AG04450 (cell line): ENCODE data around the gene GOLGA1. TPM values are rescaled to one million over a fixed set of nuclear protein-coding genes. Genes with fewer than 3 reads are reported as not detected.

Experiments used
- CTCF ChIA-PET: fragments of 300-600, 350-600 bp; formaldehyde crosslinking; extraction: SDS; loops from one replicate; lab custom pipeline; 2022; ENCODE audit warnings: antibody characterized with exemption, inconsistent platforms; lab: Charles Lee
- POLR2A ChIA-PET: fragments of 350-600 bp; formaldehyde crosslinking; extraction: SDS; loops from one replicate; lab custom pipeline; 2021; ENCODE audit warnings: antibody characterized with exemption, inconsistent platforms; lab: Yijun Ruan, JAX
- DNase-seq: peaks from one replicate; pipeline ENCODE4 v3.0.0-alpha.2; 2011; ENCODE audit warnings: low read depth, low spot score
- H3K27ac ChIP-seq: one replicate; pipeline ENCODE4 v1.5.1; 2012; ENCODE audit warnings: low read depth, low read length, control low read depth
- H3K27me3 ChIP-seq: one replicate; pipeline ENCODE4 v1.6.0; 2012; ENCODE audit warnings: low read length; ENCODE audit not compliant: control insufficient read depth, insufficient read depth
- H3K4me3 ChIP-seq: 2 replicates; pipeline ENCODE4 v1.5.1; 2011; ENCODE audit warnings: mild to moderate bottlenecking, low read depth, low read length, control low read depth
- H3K9me3 ChIP-seq: 2 replicates; pipeline ENCODE4 v1.5.1; 2012; ENCODE audit warnings: low read length; ENCODE audit not compliant: control insufficient read depth, insufficient read depth
- polyA plus RNA-seq: library from polyadenylated mRNA; depleted of rRNA; stranded (reverse); fragments of >200 nt; gene quantifications from 2 replicates; pipeline ENCODE4 v1.2.3, GENCODE V29; 2011
- TF ChIP-seq, protein P1 (sequence below): IDR thresholded peaks from 2 replicates; pipeline ENCODE4 v1.5.1; 2011; ENCODE audit warnings: low read depth, low read length, control low read depth, inconsistent platforms

GOLGA1 gene
- polyA plus RNA-seq, 1 experiment = 13.1 TPM

DNA sequence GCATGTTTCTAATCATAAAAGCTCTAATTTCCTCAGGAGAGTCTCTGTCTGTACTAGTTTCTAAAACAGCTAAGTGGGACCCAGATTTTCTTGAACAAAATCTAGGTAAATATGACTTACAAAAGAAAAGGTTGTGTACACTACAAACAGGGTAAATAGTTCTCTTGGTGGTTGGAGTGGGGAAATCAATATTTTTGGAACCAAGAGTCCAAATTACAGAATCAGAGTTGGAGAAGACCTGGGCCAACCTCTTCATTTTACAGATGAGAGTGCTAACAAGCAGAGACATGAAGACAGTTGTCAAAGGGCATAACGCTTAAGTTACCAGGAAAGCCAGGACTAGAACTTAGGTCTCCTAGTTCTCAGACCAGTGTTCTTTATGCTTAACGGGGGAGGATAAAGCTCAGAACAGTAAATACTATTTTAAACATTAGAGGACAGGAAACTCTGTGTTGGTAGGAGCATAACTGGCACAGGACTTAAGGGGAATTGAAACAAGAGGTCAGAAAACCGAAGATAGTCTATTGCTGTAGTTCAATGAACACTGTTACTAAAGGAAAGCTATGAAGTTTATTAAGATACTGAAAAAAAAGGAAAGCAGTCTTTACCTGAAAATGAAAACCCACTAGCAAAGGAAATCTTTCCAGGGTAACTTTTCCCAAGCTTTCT, 9.3 kb upstream of the GOLGA1 start:
- TF ChIP-seq, protein P1, sequence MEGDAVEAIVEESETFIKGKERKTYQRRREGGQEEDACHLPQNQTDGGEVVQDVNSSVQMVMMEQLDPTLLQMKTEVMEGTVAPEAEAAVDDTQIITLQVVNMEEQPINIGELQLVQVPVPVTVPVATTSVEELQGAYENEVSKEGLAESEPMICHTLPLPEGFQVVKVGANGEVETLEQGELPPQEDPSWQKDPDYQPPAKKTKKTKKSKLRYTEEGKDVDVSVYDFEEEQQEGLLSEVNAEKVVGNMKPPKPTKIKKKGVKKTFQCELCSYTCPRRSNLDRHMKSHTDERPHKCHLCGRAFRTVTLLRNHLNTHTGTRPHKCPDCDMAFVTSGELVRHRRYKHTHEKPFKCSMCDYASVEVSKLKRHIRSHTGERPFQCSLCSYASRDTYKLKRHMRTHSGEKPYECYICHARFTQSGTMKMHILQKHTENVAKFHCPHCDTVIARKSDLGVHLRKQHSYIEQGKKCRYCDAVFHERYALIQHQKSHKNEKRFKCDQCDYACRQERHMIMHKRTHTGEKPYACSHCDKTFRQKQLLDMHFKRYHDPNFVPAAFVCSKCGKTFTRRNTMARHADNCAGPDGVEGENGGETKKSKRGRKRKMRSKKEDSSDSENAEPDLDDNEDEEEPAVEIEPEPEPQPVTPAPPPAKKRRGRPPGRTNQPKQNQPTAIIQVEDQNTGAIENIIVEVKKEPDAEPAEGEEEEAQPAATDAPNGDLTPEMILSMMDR = no peak
- ChIA-PET POLR2A (no interaction called here), CTCF (interaction anchor here (0.5 kb wide), 1 partner anchor 367 kb away, joined by 3 read pairs; no protein-coding TSS in a partner anchor)
- Histone ChIP-seq H3K27ac (no peak overlapping the region), H3K27me3 (no peaks in the 10 kb centered on the region), H3K9me3 (no peaks in the 10 kb centered on the region), H3K4me3 (no peak overlapping the region)
- no peak for DNase-seq

DNA sequence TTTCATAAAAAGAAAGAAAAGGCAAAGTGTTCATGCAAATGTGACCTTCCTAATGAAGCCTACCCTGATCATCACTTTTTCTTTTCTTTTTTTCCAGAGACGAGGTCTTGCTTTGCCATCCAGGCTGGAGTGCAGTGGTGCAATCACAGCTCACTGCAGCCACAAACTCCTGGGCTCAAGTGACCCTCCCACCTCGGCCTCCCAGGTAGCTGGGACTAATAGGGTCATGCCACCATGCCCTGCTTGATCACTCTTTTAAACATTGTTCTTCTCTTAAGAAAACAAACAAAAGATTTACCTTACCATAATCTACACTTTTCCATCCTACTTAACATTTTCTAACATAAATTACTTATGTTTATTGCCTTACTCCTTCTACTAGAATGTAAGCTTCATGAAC, 8.5 kb upstream of the GOLGA1 start:
- TF ChIP-seq, protein P1 = no peak
- DNase-seq = no peak
- no peak overlapping the region for H3K4me3 ChIP-seq
- ChIA-PET POLR2A (no interaction called here), CTCF (no interaction called here)
- H3K27ac ChIP-seq = no peak overlapping the region
- no peaks in the 10 kb centered on the region for H3K27me3 ChIP-seq
- no peaks in the 10 kb centered on the region for H3K9me3 ChIP-seq

DNA sequence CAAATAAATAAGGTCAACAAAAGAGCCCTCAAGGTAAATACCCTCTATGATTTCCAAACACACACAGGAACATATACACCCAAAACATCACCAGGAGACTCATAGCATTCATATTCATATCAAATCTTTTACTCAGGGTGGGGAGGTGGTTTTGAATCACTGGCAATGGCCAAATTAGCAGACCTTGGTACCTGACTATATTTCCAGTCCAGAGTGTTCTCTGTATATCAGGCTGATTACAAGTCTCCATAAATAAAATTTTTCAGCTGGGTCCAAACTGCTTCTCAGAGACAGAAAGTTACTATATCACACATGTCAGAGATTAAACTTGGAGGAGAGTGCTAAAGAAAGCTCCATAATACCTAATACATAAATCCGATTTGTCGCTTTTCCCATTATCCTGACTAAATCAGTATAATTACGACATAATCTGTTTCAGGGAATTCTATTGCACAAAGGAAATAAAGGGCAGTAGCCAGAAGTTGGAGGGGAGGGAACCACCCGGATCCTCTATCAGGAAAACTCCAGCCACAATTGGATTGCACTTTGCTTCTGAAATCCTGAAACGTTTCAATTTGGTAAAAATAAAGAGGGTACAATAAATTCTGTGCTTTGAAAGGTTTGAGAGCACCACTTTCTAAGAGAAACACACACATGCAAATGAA, 7.0 kb upstream of the GOLGA1 start:
- POLR2A ChIA-PET = no interaction called here
- no peaks in the 10 kb centered on the region for H3K27me3 ChIP-seq
- TF ChIP-seq, protein P1 = no peak
- no peak overlapping the region for H3K27ac ChIP-seq
- CTCF ChIA-PET = no interaction called here
- DNase-seq = no peak
- no peaks in the 10 kb centered on the region for H3K9me3 ChIP-seq
- no peak overlapping the region for H3K4me3 ChIP-seq

DNA sequence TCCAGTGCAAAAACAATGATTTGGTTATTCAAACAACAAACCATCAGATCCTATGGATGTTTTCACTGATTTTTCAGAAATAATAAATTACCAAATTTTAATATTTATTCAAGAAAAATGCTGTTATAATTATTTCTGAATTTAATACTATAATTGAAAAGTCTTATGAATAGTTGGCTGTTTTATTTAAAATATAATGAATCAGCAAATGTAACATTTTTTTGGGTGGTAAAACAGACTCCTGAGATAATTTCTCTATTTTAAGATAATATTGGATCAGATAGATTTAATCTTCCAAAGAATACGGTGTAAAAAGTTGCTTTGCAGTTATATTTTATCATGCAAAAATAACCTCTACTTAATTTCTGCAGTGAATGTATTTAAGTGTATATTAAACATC, 5.3 kb upstream of the GOLGA1 start:
- Histone ChIP-seq H3K9me3 (no peaks in the 10 kb centered on the region), H3K4me3 (no peak overlapping the region), H3K27me3 (no peaks in the 10 kb centered on the region), H3K27ac (no peak overlapping the region)
- POLR2A ChIA-PET = no interaction called here
- CTCF ChIA-PET = no interaction called here
- no peak for DNase-seq
- TF ChIP-seq, protein P1 = no peak
